ENCODE measurements around the gene MRAP2.
"Not testable (repeated sequence)": the region's sequence is repeated elsewhere in the genome, so short reads cannot be mapped to it uniquely, and the experiment has no call there.

Gene MRAP2

DNA sequence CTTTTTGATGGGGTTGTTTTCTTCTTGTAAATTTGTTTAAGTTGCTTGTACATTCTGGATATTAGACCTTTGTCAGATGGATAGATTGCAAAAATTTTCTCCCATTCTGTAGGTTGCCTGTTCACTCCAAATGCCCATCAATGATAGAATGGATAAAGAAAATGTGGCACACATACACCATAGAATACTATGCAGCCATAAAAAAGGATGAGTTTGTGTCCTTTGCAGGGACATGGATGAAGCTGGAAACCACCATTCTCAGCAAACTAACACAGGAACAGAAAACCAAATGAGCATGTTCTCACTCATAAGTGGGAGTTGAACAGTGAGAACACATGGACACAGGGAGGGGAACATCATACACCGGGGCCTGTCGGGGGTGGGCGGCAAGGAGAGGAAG, 1.6 kb upstream of the MRAP2 start:
- not testable (repeated sequence) for DNase-seq

DNA sequence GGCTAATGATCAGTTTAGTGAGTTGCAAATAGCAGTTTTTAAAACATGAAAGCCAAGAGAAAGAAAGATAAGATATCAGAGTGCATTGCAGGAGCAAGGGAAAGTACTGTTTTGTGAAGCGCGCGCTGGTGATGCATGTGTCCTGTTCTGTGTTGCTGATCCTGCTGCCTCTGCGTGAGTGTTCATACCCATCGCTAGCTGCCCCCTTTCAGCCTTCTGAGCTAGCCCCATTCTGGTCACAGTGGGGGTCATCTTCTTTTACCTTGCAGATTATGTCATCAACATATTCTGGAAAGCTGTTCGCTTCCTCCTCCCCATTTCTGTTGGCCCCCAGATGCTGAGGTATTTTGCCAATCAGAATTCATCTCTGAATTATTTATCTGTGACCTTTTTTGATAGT, 1.9 kb downstream of the MRAP2 start:
- DNase-seq, result no peak

DNA sequence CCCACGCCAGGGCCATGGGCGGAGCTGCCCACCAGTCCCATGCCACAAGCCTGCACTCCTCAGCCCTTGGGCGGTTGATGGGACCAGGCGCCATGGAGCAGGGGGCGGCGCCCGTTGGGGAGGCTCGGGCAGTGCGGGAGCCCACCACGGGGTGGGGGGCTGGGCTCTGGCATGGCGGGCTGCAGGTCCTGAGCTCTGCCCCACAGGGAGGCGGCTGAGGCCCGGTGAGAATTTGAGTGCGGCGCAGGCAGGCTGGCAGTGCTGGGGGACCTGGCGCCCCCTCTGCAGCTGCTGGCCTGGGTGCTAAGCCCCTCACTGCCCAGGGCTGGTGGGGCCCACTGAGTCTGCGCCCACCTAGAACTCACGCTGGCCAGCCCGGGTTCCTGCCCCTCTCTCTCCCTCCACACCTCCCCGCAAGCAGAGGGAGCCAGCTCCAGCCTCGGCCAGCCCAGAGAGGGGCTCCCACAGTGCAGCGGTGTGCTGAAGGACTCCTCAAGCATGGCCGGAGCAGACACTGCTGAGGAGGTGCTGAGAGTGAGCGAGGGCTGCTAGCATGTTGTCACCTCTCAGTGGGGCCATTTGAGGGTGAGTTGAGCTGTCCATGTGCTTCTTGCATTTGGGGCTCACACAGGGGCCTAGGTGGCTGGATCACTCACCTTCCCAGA, 4.0 kb downstream of the MRAP2 start:
- no peak for DNase-seq

DNA sequence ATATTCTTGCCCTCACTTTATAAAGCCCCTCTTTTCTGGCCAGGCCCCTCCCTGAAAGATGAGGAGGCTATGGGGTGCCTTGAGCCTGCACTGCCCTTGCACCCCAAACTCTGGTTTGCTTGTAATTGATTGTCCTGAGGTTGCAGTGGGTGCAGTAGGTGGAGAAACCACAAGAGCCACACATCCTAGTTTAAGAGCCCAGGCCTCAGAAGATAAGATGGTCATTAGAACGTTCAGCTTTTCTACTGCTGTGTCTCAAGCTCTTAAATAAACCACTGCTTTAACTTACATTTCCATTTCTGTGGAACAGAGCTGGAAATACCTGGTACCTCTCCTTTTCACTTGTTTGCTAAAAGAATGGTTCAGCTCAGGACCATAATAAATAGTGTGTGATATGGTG, 9.0 kb downstream of the MRAP2 start:
- no peak for DNase-seq

DNA sequence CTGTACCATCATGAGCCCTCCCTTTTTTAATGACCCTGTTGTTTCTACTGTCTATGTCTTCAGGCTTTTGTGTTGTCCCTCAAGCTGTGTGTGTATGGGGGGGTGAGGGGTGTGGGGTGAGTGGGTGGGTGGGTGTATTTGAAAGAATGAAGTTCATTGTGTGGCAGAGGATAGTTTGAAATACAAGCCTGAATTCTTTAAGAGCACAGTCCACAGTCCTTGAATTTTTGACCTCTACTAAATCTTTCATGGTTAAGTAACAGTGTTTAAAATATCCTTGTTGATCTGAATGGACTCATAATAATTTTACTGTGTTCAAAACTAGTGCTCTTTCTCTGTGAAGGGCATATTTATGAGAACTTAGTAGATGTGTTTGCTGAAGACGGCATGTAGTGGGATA, 10.0 kb downstream of the MRAP2 start:
- DNase-seq, result no peak

DNA sequence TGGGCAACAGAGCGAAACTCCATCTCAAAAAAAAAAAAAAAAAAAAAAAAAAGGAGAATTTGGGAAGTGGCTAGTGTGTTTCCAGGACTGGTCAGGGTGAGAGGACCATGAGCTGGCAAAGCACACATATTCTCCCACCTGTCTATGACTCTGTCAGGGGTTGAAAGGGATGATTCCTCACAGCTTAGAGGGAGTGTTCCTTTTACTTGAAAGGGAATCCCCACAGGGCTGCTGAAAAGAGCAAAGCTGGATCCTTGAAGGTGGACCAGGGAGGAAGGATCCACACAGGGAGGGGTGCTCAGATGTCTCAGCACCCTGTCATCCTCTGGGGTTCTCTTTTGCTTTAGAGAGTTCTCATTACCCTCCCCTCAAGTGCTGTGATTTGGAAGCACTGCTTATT, 13.2 kb downstream of the MRAP2 start:
- DNase-seq, result no peak

DNA sequence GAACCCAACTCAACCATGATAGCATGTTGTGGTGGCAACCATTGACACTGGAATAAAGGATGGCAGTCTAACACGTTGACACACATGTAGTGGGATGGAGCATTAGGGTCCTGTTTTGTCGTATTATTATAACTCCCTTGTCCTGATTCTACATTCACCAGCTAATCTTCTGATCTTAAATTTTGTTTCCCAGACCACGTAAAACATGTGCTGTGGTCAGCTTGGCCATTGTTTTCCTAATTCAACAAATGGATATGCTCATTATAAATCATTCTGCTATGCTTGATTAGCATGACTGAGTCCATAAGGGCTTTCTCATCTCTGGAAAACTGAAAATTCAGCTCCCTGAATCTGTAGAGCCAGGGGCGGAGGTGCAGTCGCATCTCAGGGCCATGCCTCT, 15.0 kb downstream of the MRAP2 start:
- no peak for DNase-seq

DNA sequence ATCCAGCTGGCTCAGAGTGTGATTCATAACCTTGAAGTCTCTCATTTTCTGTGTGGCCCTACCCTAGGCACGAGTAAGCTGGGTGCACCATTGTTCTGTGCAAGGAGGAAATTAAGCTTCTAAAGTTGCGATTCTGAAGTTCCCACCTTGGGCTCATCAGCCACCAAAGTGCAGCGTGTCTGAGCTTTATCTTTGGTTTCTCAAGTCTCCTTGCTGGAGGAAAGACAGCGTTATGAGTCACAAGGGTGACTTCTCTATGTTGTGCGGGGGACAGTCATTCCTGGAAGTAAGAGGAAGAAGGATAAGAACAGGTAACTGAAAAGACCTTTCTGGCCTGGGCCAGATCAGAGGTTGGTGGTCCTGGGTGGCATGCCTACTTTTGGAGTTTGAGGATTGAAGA, 16.8 kb downstream of the MRAP2 start:
- no peak for DNase-seq

DNA sequence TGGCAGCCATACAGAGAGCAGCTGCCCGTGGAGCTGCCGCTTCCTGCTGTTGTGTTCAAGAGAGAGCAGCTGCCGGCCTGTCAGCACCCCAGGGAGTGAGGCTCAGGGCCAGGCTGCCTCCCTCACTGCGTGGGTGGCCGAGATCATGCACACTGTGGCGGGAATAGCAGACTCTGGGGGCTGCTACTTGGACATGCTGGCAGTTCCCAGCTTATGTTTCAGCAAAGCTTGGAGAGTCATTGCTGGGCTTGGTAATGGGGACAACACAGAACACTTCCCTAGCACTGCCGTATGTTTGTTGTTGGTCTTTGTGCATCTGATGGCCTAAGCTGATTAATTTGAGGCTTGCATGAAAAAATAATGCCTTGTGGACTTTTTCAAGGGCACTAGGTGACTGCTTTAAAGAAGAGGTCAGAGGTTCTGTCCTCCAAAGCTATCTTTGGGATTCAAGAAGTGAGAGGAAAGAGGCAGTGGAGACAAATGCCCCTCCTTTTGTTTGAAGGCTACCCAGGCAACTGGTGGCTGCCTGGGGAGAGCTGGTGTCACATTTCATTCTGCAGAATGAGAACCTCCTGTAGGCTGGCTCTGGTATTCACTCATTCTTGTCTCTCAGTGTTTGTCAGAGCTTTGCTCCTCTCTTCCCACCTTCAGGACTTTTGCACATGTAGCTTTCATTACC, 18.8 kb downstream of the MRAP2 start:
- no peak for DNase-seq

DNA sequence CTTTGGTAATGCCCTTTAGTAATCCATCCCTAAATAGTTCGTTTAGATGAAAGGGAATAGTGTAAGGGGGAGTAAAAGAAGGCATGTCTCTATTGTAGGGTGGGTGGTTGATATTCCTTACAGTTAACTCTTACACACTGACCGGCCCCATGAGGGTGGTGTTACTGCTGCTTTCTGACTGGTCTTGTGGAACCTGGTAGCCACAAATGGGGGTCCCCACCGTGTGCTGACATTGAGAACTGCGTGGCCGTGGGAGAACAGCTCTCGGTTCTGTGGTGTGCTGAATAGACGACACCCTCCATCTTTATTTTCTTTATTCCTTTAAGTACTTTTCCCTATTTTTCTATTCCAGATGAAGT, 19.3 kb downstream of the MRAP2 start:
- no peak for DNase-seq

DNA sequence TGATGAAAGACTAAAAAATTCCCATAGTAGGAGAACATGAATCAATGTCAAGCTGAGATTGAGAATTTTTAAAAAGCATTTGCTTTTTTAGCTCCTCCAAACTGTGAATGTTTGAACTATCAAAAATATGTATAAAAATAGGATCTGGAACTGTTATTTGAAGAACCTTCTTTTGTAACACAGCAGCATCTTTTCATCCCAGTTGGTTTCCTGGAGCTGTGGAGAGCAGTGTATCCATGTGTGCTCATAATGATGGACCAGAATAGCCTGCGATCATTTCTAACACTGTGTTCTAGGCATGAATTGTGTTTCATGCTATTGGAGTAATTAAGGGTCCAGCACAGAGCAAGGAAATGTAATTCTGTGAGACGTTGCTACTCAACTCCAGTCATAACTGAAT, 22.1 kb downstream of the MRAP2 start:
- DNase-seq, result no peak

DNA sequence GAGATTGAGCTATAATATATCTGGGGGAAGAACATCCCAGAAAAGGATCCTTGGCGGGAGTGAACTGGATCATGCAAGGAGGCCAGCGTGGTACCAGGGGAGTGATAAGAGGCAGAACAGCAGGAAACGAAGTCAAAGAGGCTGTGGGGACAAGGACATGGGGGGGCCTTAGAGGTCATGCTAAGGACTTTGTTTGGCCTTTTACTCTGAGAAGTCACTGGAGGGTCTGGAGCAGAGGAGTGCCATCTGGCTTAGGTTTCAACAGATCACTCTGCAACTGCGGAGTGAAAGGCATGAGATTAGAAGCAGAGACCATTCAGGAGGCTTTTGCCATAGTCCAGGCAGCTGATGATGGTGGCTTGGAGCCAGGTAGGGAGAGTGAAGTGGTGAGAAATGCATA, 24.3 kb downstream of the MRAP2 start:
- no peak for DNase-seq

DNA sequence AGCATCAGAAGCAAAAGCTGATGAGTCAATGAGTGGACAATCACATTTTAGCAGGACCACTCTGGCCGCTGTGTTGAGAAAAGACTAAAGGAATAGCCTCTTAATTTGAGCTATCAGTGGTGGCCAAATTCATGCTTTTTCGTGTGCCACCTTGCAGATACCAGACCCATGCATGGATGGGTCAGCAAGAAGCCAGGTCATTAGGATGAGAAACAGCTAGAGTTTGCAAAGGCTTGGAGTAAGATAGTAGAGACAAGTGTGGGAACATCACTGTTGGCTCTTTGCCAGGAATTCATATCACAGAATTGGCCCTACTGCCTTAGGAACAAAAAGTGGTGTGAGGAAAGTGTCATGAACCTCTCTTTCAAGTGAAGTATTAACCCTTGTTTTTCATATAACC, 25.5 kb downstream of the MRAP2 start:
- no peak for DNase-seq

DNA sequence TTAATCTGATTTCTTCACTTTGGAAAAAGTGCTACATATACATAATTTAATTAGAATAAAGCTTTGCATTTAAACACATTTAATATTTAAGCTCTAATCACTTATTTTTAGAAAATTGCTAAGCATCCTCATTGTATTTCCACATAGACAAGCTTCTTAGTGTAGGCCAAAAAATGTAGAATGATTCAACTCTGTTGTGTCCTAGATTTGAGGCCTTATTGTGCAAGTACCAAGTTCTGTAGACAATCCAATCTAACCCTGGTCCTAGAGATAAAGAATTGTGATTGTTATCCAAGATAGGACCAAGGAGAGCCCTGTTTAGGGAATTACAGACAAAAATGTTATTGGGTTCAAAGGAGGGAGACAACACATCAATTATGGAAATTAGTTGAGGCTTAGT, 27.6 kb downstream of the MRAP2 start:
- no peak for DNase-seq

DNA sequence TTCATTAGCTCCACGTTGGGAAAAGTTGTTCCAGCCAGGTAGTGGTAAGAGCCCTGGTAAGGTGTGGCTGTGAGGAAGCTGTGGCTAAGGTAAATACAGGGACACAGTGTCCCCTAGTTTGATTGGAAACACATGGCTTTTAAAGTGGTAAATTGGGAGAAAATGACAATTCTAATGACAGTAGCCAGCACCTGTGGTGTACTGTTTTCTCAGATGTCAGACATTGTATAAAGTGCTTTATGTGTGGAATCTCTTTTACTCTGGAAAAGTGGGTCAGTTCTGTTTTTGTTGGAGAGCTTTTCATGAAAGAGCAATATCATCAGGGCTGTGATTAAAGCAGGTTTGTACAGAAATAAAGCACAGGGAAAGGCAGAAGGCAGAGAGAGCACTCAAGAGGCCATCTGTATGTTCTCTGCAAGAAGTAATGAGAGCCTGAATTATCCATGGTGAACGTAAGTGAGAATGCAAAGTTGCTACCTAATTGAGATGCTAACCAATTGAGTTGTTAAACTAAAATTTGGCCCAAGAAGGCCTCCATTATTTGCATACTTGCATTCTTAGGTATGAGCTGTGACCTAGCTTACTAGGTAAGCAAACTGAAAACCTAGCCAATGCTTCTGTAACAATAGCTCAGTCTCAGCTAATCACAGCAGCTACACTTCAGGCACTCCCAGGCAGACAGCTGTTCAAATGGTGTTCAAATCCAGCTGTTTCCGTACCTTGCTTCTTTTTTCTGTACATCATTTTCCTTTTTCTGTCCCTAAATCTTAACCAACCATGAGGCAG, 28.2 kb downstream of the MRAP2 start:
- DNase-seq, result no peak

DNA sequence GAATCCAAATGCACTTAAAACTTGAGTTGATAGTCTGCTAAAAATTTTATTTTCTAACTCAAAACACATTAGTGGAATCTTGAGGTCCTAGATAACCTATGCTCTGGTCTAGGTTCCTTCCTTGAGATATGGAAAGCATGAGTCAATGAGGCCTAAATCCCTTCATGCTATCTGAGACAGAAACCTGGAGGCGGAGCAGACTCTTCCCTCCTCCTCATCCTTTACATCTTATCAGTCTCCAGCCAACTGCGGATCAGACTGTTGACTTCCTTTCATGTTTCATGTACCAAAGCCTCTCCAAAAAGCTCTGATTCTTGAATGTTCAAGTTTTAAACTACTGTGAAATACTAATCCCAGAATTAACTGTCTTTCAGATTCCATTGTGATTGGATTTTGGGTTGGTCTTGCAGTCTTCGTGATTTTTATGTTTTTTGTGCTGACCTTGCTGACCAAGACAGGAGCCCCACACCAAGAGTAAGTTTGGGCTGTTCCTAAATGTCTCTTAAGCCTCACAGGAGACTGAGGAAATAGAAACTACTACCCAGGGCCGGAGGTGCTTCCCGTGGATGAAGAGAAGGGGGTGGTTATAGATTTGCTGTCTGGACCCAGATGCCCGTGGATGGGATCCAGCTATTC, 29.1 kb downstream of the MRAP2 start:
- DNase-seq, result peak; percentile 84

DNA sequence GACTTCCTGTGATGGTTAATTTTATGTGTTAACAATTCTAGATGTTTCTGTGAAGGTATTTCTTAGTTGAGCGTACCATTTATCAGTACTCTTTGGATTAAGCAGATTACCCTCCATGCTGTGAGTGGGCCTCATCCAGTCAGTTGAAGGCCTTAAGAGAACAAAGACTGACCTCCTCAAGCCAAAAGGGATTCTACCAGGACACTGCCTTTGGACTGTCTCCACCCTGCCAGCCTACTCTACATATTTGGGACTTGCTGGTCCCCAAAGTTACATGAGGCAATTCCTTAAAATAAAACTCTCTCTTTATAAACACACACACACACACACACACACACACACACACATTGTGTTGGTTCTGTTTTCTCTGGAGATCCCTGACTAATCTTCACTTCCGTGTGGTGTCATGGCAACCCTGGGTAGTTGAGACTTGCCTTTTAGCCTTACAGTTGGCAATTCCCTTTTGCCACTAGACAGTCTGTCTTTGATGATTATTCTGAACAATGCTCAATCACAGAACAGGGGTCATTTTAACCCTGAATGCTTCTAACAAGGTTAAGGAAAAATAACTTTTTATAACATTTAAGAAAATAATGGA, 32.2 kb downstream of the MRAP2 start:
- DNase-seq, result peak; percentile 86

DNA sequence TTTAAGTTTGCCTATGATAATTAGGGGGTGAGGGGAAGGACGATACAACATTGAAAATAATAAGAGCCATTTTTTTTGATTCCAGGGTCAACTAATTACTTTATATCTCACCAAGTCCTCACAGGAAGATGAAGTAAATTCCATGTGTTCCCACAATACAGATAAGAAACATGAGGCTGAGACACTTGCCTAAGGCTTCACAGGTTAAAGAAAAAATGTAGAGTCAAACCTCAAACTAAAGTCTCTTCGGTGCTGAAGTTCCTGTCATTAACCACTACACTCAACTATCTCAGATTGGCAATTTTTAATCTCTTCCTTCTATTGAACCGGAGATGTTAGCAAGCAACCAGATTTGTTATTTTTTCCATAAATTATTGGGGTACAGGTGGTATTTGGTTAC, 33.0 kb downstream of the MRAP2 start:
- peak; percentile 80 for DNase-seq

DNA sequence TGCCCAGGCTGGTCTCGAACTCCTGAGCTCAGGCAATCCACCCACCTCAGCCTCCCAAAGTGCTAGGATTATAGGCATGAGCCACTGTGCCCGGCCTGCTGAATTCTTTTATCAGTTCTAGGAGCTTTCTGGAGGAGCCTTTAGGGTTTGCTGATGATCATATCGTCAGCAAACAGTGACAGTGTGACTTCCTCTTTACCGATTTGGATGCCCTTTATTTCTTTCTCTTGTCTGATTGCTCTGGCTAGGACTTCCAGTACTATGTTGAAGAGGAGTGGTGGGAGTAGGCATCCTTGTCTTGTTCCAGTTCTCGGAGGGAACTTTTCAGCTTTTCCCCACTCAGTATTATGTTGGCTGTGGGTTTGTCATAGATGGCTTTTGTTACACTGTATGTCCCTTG, 35.3 kb downstream of the MRAP2 start:
- DNase-seq, result not testable (repeated sequence)

DNA sequence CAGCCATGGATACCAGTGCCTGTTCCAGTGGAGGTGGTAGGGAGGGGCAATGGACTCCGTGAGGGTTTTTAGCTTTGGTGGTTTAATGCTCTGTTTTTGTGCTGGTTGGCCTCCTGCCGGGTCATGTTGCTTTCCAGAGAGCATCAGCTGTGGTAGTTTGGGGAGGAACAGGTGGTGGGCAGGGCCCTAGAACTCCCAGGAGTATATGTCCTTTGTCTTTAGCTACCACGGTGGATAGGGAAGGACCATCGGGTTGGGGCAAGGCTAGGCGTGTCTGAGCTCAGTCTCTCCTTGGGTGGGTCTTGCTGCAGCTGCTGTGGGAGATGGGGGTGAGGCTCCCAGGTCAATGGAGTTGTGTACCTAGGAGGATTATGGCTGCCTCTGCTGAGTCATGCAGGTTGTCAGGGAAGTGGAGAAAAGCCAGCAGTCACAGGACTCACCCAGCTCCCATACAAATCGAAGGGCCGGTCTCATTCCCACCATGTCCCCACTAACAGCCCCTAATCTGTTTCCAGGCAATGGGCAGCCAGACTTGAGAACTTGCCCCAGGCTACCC, 38.9 kb downstream of the MRAP2 start:
- no peak for DNase-seq

DNA sequence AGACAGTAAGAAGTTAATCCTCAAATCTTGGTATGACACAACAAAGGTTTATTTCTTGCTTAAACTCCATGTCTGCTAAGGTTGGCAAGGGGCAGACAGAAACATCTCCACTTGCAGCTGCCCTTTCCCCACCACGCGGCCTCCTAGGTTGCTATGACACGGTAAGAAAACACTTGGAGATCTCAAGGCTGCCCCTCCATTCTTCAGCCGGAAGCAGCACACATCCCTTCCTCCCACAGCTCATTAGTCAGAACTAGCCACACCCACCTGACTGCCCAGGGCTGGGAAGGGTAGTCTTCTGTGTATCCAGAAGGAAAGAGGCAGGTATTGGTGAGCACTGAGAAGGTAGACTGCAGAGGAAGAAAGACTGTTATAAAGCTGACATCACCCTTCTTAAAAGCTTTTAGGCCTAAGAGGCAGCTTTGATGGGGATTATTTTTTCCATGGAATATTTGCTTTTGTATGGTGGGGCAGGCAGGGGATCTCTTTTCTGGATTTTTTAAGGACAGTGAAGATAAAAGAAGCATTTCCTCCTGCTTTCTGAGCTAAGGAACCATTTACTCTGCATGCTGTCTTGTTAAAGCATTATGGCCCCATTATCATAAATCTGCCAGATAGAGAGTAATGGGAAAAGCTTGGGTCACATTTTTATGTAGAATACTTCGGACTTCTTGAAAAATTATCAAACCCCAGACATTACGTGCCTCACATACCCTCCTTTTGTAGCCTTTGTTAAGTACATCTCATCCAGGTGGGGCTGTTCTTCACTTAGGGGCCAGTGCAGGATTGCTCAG, 41.6 kb downstream of the MRAP2 start:
- peak; percentile 81 for DNase-seq

DNA sequence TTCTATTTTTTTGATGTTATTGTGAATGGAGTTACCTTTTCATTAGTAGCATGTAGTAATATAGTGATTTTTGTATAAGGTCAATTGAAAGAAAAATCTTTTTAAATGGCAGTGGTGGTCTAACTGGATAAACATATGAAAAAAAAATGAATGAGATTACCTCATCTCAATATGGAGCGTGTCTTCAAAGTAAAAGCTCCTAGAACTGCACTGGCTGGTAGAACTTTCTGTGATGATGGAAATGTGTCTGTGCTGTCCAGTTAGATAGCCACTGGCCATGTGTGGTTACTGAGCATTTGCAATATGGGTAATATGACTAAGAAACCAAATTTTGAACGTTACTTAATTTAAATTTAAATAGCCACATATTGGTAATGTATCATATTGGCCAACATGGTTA, 44.1 kb downstream of the MRAP2 start:
- DNase-seq, result no peak
